Stomach (tissue), 4 donors: ENCODE measurements around the gene BTNL8.

Experiments used
- CTCF ChIP-seq, 7 experiments: fragments of 450-650 bp in 4 of 7; fragments of 200-600 bp in 3 of 7; sonication (generic) in 3 of 7; IDR thresholded peaks; one replicate each; pipeline ENCODE4 v1.5.1; 2016 to 2019; ENCODE audit warnings: antibody characterized with exemption in 7 of 7, control low read depth in 2 of 7, mild to moderate bottlenecking in 1 of 7
- EP300 ChIP-seq: sonication (generic); formaldehyde crosslinking; IDR thresholded peaks from one replicate; pipeline ENCODE4 v1.6.1; 2017; ENCODE audit warnings: antibody characterized with exemption
- POLR2A ChIP-seq, 4 donors: fragments of 450-650 bp; IDR thresholded peaks; one replicate each; pipeline ENCODE4 v1.6.1; 2016; ENCODE audit warnings: antibody characterized with exemption in 4 of 4, control low read depth in 2 of 4, mild to moderate bottlenecking in 1 of 4, moderate library complexity in 1 of 4
- POLR2AphosphoS5 ChIP-seq, 3 donors: sonication (generic); formaldehyde crosslinking; IDR thresholded peaks; one replicate each; pipeline ENCODE4 v1.6.1; 2016; ENCODE audit warnings: antibody characterized with exemption in 3 of 3

GRCh38 chr5:180969406-180969805 is 70.4 kb downstream of the BTNL8 start:
- TF ChIP-seq POLR2AphosphoS5 (IDR thresholded peaks at IDR 0.05) (no peak), CTCF (IDR thresholded peaks at IDR 0.05) (no peak), EP300 (no peak), POLR2A (IDR thresholded peaks at IDR 0.05) (no peak)
